Panc1 (cell line): ENCODE measurements around the gene LAMP2. TPM values are rescaled to one million over a fixed set of nuclear protein-coding genes. Genes with fewer than 3 reads are reported as not detected.

Experiments
- ATAC-seq: fragments of 200-7000 bp; cut with Tn5 transposase; 2 replicates; pipeline ENCODE4 v1.9.1; 2020; ENCODE audit warnings: mild to moderate bottlenecking, moderate library complexity
- BruUV-seq: library from RNA; stranded (reverse); fragments of 400-500 nt; replicated peaks from 2 replicates; lab custom pipeline; 2021; lab: Mats Ljungman, UMichigan
- CTCF ChIA-PET: fragments of 300-600 bp; sonication (Branson Sonifier 250); formaldehyde crosslinking; loops from one replicate; lab custom pipeline; 2022; ENCODE audit warnings: antibody characterized with exemption; lab: Charles Lee
- POLR2A ChIA-PET: fragments of 300-600 bp; sonication (Branson Sonifier 250); formaldehyde crosslinking; loops from one replicate; lab custom pipeline; 2022; ENCODE audit warnings: antibody characterized with exemption; lab: Charles Lee
- DNase-seq: peaks from one replicate; pipeline ENCODE4 v3.0.0-alpha.2; 2010; ENCODE audit warnings: low read depth, low spot score
- H3K27ac ChIP-seq: 2 replicates; pipeline ENCODE4 v1.5.1; 2011; ENCODE audit warnings: mild to moderate bottlenecking, low read length, inconsistent platforms
- H3K27me3 ChIP-seq: fragments of 200-500 bp; sonication (Bioruptor generic); 2 replicates; pipeline ENCODE4 v1.6.0; 2014; ENCODE audit warnings: low read length, inconsistent platforms; ENCODE audit not compliant: control insufficient read depth, insufficient read depth
- H3K36me3 ChIP-seq: fragments of 200-500 bp; sonication (Bioruptor generic); 2 replicates; pipeline ENCODE4 v1.5.1; 2014; ENCODE audit warnings: inconsistent platforms, mild to moderate bottlenecking, low read length, moderate library complexity; ENCODE audit not compliant: control insufficient read depth, insufficient read depth
- H3K4me1 ChIP-seq: 2 replicates; pipeline ENCODE4 v1.5.1; 2011; ENCODE audit warnings: inconsistent platforms, mild to moderate bottlenecking, low read length, moderate library complexity; ENCODE audit not compliant: control insufficient read depth, insufficient read depth
- H3K4me3 ChIP-seq, 2 experiments: 2 replicates each; pipeline ENCODE4 v1.5.1; 2011 to 2012; ENCODE audit warnings: low read depth in 2 of 2, low read length in 2 of 2, mild to moderate bottlenecking in 2 of 2, inconsistent platforms in 1 of 2, moderate library complexity in 1 of 2
- H3K9me3 ChIP-seq: fragments of 200-500 bp; sonication (Bioruptor generic); 2 replicates; pipeline ENCODE4 v1.5.1; 2014; ENCODE audit warnings: low read depth, mild to moderate bottlenecking, inconsistent platforms, low read length, moderate library complexity; ENCODE audit not compliant: control insufficient read depth, insufficient read depth
- POLR2AphosphoS5 ChIP-seq: IDR thresholded peaks from 2 replicates; pipeline ENCODE4 v1.6.1; 2012; ENCODE audit warnings: mild to moderate bottlenecking, low read depth, low read length, moderate library complexity
- SIN3A ChIP-seq: IDR thresholded peaks from 2 replicates; pipeline ENCODE4 v1.6.1; 2012; ENCODE audit warnings: low read depth, mild to moderate bottlenecking, low read length, moderate library complexity, borderline replicate concordance; ENCODE audit not compliant: insufficient read depth
- TCF7L2 ChIP-seq: IDR thresholded peaks from 2 replicates; pipeline ENCODE4 v1.6.1; 2011; ENCODE audit warnings: mild to moderate bottlenecking, low read depth, low read length, inconsistent platforms
- in situ Hi-C: cut with HindIII; loops from 2 replicates; pipeline ENCODE4 v1.10.0; 2016; ENCODE audit warnings: low sequenced_read_pairs, low pct_unique_long_range_greater_than_20kb
- intact Hi-C: fragments of 100-400 bp; cut with micrococcal nuclease; formaldehyde crosslinking; loops from one replicate; pipeline ENCODE4 v1.10.0; 2022; ENCODE audit not compliant: unreplicated experiment
- total RNA-seq: library from RNA; stranded (reverse); gene quantifications from one replicate; pipeline ENCODE4 v1.2.1, GENCODE V29; 2021; ENCODE audit not compliant: unreplicated experiment
- TF ChIP-seq, protein P1 (sequence below): fragments of 450-650 bp; IDR thresholded peaks from 2 replicates; pipeline ENCODE4 v1.5.1; 2017; ENCODE audit warnings: mild to moderate bottlenecking
- TF ChIP-seq, protein P2 (sequence below), 2 experiments: IDR thresholded peaks; 2 replicates each; pipeline ENCODE4 v1.6.1; 2011 to 2012; ENCODE audit warnings: low read depth in 2 of 2, control low read depth in 1 of 2, low read length in 1 of 2, mild to moderate bottlenecking in 1 of 2, moderate library complexity in 1 of 2; ENCODE audit not compliant: insufficient read depth in 1 of 2

The LAMP2 gene
- total RNA-seq, 1 experiment from 2014 or later = 243 TPM

DNA sequence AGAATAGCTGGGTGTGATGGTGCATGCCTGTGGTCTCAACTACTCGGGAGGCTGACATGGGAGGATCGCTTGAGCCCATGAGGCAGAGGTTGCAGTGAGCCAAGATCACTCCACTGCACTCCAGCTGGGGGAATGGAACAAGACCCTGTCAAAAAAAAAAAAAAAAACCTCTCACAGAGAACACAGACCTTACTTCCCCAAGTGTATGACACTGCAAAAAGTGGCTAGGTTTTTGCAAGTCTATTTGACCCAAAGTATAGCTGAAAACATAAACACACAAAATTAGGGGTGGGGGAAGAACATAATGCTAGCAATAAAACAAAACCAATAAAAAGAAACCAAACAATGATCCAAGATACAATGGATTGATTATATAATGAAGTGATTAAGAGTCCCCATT, 6.7 kb downstream of the LAMP2 start:
- TF ChIP-seq TCF7L2 (no peak), SIN3A (no peak), POLR2AphosphoS5 (no peak)
- TF ChIP-seq, protein P1, sequence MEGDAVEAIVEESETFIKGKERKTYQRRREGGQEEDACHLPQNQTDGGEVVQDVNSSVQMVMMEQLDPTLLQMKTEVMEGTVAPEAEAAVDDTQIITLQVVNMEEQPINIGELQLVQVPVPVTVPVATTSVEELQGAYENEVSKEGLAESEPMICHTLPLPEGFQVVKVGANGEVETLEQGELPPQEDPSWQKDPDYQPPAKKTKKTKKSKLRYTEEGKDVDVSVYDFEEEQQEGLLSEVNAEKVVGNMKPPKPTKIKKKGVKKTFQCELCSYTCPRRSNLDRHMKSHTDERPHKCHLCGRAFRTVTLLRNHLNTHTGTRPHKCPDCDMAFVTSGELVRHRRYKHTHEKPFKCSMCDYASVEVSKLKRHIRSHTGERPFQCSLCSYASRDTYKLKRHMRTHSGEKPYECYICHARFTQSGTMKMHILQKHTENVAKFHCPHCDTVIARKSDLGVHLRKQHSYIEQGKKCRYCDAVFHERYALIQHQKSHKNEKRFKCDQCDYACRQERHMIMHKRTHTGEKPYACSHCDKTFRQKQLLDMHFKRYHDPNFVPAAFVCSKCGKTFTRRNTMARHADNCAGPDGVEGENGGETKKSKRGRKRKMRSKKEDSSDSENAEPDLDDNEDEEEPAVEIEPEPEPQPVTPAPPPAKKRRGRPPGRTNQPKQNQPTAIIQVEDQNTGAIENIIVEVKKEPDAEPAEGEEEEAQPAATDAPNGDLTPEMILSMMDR = no peak
- TF ChIP-seq, protein P2, sequence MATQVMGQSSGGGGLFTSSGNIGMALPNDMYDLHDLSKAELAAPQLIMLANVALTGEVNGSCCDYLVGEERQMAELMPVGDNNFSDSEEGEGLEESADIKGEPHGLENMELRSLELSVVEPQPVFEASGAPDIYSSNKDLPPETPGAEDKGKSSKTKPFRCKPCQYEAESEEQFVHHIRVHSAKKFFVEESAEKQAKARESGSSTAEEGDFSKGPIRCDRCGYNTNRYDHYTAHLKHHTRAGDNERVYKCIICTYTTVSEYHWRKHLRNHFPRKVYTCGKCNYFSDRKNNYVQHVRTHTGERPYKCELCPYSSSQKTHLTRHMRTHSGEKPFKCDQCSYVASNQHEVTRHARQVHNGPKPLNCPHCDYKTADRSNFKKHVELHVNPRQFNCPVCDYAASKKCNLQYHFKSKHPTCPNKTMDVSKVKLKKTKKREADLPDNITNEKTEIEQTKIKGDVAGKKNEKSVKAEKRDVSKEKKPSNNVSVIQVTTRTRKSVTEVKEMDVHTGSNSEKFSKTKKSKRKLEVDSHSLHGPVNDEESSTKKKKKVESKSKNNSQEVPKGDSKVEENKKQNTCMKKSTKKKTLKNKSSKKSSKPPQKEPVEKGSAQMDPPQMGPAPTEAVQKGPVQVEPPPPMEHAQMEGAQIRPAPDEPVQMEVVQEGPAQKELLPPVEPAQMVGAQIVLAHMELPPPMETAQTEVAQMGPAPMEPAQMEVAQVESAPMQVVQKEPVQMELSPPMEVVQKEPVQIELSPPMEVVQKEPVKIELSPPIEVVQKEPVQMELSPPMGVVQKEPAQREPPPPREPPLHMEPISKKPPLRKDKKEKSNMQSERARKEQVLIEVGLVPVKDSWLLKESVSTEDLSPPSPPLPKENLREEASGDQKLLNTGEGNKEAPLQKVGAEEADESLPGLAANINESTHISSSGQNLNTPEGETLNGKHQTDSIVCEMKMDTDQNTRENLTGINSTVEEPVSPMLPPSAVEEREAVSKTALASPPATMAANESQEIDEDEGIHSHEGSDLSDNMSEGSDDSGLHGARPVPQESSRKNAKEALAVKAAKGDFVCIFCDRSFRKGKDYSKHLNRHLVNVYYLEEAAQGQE (IDR thresholded peaks at IDR 0.05; ENCODE audit: insufficient read depth in 1 of 2, low read depth in 2 of 2, low read length in 1 of 2) = no peak
- Histone ChIP-seq H3K4me1 (peaks cover 22% of the 10 kb centered on the region), H3K27ac (no peak overlapping the region), H3K4me3 (no peak overlapping the region), H3K9me3 (no peaks in the 10 kb centered on the region), H3K27me3 (no peaks in the 10 kb centered on the region), H3K36me3 (no peaks in the 10 kb centered on the region)
- intact Hi-C loops (no loop called here), in situ Hi-C loops (no loop called here)
- no TSS peak for BruUV-seq
- ATAC-seq (no peak), DNase-seq (no peak)
- CTCF ChIA-PET = interaction anchor here (0.6 kb wide), 1 partner anchor 153 kb away, joined by 3 read pairs; no protein-coding TSS in a partner anchor
- POLR2A ChIA-PET = no interaction called here

DNA sequence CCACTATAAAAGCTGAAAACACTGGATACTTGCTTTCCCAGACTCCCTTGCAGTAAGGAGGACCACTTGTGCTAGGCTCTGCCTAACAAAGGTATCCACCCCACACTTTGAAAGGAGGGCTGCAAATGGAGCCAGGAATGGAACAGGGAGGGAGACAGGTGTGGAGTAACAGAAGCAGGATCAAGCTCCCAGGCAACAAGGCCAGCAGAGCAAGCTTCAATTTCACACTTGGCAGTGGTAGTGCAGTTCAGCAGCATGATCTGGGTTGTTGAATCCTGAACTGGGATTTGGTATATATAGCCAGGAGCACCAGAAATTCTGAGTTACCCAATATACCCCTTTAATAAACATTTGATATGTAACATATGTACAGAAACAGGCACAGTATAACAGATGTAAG, 9.8 kb downstream of the LAMP2 start:
- ChIA-PET POLR2A (interaction anchor here (0.6 kb wide), 1 partner anchor 1338 kb away, joined by 12 read pairs; no protein-coding TSS in a partner anchor), CTCF (no interaction called here)
- TF ChIP-seq, protein P1 = no peak
- TF ChIP-seq, protein P2 (IDR thresholded peaks at IDR 0.05; ENCODE audit: insufficient read depth in 1 of 2, low read depth in 2 of 2, low read length in 1 of 2) = no peak
- TF ChIP-seq POLR2AphosphoS5 (no peak), SIN3A (no peak), TCF7L2 (no peak)
- Histone ChIP-seq H3K4me3 (no peak overlapping the region), H3K36me3 (0 out of 2 replicates have a peak, but pooled peaks cover 3% of the 10 kb centered on the region), H3K9me3 (no peaks in the 10 kb centered on the region), H3K4me1 (peaks cover 12% of the 10 kb centered on the region; the same call in 1 of the 2 replicates), H3K27ac (no peak overlapping the region), H3K27me3 (no peaks in the 10 kb centered on the region)
- DNase-seq (no peak), ATAC-seq (no peak)
- in situ Hi-C loops = no loop called here
- intact Hi-C loops = loop anchor here (10.0 kb wide), 1 partner anchor 145 kb away; the partner anchor contains the start of gene TMEM255A
- no TSS peak for BruUV-seq
